Dedifferentiated amniotic fluid mesenchymal stem cell (primary cell): Measurements from ENCODE around the gene LANCL1.
A peak's percentile ranks its signal among the peaks of the same experiment; 100 is the strongest.

Source experiments
- DNase-seq: peaks from one replicate; pipeline ENCODE4 v3.0.0-alpha.2; 2016; ENCODE audit errors: extremely low spot score

LANCL1 gene

GRCh38 chr2:210476194-210477128 is at the start of gene LANCL1:
TSS of gene LANCL1 (minus strand) at chr2:210476759. CDS start at chr2:210476396, 363 bp downstream.
- DNase-seq: peak; percentile 74

- DNase-seq: no peak
These were observed 48.0 kb upstream of the LANCL1 start for GRCh38 chr2:210524533-210524932.

GRCh38 chr2:210523650-210524289 is 47.2 kb upstream of the LANCL1 start:
- DNase-seq: no peak

GRCh38 chr2:210522399-210522798 is 45.8 kb upstream of the LANCL1 start:
- DNase-seq: no peak

- no peak for DNase-seq
These were observed 43.0 kb upstream of the LANCL1 start for GRCh38 chr2:210519594-210519993.

- no peak for DNase-seq
These were observed 40.7 kb upstream of the LANCL1 start for GRCh38 chr2:210517264-210517663.

- DNase-seq: no peak
These were observed 39.4 kb upstream of the LANCL1 start for GRCh38 chr2:210515911-210516310.

GRCh38 chr2:210503725-210504191 is 27.2 kb upstream of the LANCL1 start:
- no peak for DNase-seq

- DNase-seq: peak; percentile 58
These were observed 26.6 kb upstream of the LANCL1 start for GRCh38 chr2:210503001-210503623.

- no peak for DNase-seq
These were observed 20.0 kb upstream of the LANCL1 start for GRCh38 chr2:210496512-210496911.

GRCh38 chr2:210493528-210493927 is 17.0 kb upstream of the LANCL1 start:
- no peak for DNase-seq

GRCh38 chr2:210481601-210482175 is 5.1 kb upstream of the LANCL1 start:
- no peak for DNase-seq

GRCh38 chr2:210480764-210481163 is 4.2 kb upstream of the LANCL1 start:
- no peak for DNase-seq

GRCh38 chr2:210480079-210480478 is 3.5 kb upstream of the LANCL1 start:
- no peak for DNase-seq

GRCh38 chr2:210478661-210479060 is 2.1 kb upstream of the LANCL1 start:
- DNase-seq: no peak

- DNase-seq: no peak
These were observed 937 bp upstream of the LANCL1 start for GRCh38 chr2:210477496-210477895.

- no peak for DNase-seq
These were observed 853 bp downstream of the LANCL1 start for GRCh38 chr2:210475706-210476105.

GRCh38 chr2:210474776-210475175 is 1.8 kb downstream of the LANCL1 start:
- no peak for DNase-seq

- no peak for DNase-seq
These were observed 15.2 kb downstream of the LANCL1 start for GRCh38 chr2:210461401-210461800.

GRCh38 chr2:210460322-210461227 is 16.0 kb downstream of the LANCL1 start:
- no peak for DNase-seq

- no peak for DNase-seq
These were observed 16.7 kb downstream of the LANCL1 start for GRCh38 chr2:210459880-210460279.
